C4-2B (cell line): Measurements from ENCODE around the gene CLEC2D.

ENCODE experiments used
- H3K27ac ChIP-seq: fragments of 450-650 bp; 2 replicates; pipeline ENCODE4 v1.5.1; 2017
- CTCF ChIP-seq: fragments of 450-650 bp; conservative IDR thresholded peaks from 2 replicates; pipeline ENCODE4 v1.5.1; 2017; ENCODE audit warnings: mild to moderate bottlenecking
- ZFX ChIP-seq: fragments of 450-650 bp; IDR thresholded peaks from 2 replicates; pipeline ENCODE4 v1.6.1; 2017

The CLEC2D gene

DNA sequence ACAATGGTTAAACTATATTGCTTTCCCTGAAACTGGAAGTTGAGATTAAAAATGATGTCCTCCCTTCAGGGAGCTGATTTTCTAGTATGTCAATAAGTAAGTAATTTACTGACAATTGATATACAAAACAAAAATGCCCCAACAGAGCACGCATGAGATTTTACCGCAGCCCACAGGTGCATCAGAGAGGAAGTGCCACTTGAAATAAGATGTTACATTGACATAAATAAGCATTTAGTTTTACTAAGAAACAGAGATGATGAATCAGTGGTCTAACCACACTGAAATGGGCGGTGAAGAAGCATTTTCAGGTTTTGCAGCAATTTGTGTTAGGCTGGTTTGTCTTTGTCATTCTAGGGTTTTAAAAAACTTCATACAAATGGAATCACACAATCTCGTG, 72.2 kb downstream of the CLEC2D start:
- H3K27ac ChIP-seq = no peak overlapping the region
- TF ChIP-seq ZFX (no peak), CTCF (no peak)

DNA sequence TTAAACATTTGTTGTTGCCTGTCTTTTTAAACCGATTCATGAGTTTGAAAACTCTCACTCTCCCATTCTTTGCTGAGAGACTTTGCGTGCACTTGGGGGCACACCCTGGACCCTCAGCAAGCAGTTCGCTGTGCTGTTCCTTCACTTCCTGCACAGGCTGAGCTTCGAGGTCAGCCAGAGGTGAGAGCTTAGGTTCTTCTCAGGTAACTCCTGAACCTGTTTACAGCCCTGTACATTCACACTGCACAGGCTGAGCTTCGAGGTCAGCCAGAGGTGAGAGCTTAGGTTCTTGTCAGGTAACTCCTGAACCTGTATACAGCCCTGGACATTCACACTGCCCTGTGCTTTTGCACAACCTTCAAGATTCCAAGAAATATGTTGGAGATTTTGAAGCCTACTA, 73.1 kb downstream of the CLEC2D start:
- TF ChIP-seq CTCF = no peak
- H3K27ac ChIP-seq = no peak overlapping the region

DNA sequence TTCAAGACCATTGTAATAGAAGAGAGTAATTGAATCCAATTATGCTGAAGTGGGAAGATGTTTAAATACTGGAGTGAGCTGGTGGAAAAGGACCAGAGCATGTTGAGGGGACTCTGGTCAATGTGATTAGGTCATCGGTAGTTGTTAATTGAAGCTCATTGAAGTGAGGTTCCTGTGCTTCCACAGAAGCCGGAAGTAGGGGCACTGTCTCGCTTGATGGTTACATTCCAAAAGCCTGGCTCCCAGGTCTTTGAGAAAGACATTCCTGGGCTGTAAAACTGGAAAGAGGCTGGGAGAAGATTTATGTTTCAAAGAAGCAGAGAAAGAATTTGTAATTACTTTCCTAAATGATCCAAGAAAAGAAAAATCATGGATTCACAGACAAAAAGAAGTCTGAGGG, 75.7 kb downstream of the CLEC2D start:
- no peak overlapping the region for H3K27ac ChIP-seq
- no peak for TF ChIP-seq CTCF
- TF ChIP-seq ZFX = no peak
